ENCODE measurements around the gene JCAD. TPM values are rescaled to one million over a fixed set of nuclear protein-coding genes. Genes with fewer than 3 reads are reported as not detected.

The JCAD gene
- total and polyA plus RNA-seq, 2 experiments from 2014 or later, result 0.78 to 2.1 TPM

DNA sequence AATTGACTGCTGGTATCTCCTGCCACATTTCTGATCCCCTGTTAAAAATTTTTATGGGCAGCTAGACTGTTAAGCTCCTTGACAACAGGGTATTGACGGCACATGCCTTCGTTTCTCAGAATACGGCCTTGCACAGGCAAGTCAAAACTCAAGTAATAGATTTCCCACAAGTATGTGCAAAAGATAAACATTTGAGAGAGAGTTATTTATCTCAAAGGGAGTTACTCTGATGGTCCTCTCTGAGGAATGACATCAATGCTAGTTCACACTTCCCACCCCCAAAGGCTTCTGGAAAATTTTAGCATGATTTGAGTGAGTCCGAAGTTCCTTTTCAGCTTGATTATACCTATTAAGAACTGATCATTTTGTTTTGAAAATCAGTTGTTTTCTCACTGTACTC lies 71.9 kb downstream of the JCAD start:
- H3K27ac Mint-ChIP-seq, result no peak overlapping the region
- TF ChIP-seq ZNF331 (CRISPR knock-in tag; IDR thresholded peaks at IDR 0.05; ENCODE audit: low read depth) (no peak), EZH2 (IDR thresholded peaks at IDR 0.05; ENCODE audit: low read depth, unreplicated experiment) (no peak), POLR2AphosphoS5 (IDR thresholded peaks at IDR 0.05; ENCODE audit: low read depth) (no peak), STAT1 (IDR thresholded peaks at IDR 0.05; ENCODE audit: unreplicated experiment) (no peak), JUNB (IDR thresholded peaks at IDR 0.05; ENCODE audit: unreplicated experiment) (no peak), CREB1 (CRISPR knock-in tag; IDR thresholded peaks at IDR 0.05; ENCODE audit: low read depth) (no peak), NANOG (IDR thresholded peaks at IDR 0.05; ENCODE audit: borderline replicate concordance) (no peak), ZNF114 (CRISPR knock-in tag; IDR thresholded peaks at IDR 0.05) (no peak), EZH2phosphoT487 (IDR thresholded peaks at IDR 0.05; ENCODE audit: unreplicated experiment) (no peak)
- TF ChIP-seq, protein P1, sequence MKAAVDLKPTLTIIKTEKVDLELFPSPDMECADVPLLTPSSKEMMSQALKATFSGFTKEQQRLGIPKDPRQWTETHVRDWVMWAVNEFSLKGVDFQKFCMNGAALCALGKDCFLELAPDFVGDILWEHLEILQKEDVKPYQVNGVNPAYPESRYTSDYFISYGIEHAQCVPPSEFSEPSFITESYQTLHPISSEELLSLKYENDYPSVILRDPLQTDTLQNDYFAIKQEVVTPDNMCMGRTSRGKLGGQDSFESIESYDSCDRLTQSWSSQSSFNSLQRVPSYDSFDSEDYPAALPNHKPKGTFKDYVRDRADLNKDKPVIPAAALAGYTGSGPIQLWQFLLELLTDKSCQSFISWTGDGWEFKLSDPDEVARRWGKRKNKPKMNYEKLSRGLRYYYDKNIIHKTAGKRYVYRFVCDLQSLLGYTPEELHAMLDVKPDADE (IDR thresholded peaks at IDR 0.05), result no peak
- TF ChIP-seq, protein P2, sequence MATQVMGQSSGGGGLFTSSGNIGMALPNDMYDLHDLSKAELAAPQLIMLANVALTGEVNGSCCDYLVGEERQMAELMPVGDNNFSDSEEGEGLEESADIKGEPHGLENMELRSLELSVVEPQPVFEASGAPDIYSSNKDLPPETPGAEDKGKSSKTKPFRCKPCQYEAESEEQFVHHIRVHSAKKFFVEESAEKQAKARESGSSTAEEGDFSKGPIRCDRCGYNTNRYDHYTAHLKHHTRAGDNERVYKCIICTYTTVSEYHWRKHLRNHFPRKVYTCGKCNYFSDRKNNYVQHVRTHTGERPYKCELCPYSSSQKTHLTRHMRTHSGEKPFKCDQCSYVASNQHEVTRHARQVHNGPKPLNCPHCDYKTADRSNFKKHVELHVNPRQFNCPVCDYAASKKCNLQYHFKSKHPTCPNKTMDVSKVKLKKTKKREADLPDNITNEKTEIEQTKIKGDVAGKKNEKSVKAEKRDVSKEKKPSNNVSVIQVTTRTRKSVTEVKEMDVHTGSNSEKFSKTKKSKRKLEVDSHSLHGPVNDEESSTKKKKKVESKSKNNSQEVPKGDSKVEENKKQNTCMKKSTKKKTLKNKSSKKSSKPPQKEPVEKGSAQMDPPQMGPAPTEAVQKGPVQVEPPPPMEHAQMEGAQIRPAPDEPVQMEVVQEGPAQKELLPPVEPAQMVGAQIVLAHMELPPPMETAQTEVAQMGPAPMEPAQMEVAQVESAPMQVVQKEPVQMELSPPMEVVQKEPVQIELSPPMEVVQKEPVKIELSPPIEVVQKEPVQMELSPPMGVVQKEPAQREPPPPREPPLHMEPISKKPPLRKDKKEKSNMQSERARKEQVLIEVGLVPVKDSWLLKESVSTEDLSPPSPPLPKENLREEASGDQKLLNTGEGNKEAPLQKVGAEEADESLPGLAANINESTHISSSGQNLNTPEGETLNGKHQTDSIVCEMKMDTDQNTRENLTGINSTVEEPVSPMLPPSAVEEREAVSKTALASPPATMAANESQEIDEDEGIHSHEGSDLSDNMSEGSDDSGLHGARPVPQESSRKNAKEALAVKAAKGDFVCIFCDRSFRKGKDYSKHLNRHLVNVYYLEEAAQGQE (IDR thresholded peaks at IDR 0.05; ENCODE audit: unreplicated experiment), result no peak
- TF ChIP-seq, protein P3, sequence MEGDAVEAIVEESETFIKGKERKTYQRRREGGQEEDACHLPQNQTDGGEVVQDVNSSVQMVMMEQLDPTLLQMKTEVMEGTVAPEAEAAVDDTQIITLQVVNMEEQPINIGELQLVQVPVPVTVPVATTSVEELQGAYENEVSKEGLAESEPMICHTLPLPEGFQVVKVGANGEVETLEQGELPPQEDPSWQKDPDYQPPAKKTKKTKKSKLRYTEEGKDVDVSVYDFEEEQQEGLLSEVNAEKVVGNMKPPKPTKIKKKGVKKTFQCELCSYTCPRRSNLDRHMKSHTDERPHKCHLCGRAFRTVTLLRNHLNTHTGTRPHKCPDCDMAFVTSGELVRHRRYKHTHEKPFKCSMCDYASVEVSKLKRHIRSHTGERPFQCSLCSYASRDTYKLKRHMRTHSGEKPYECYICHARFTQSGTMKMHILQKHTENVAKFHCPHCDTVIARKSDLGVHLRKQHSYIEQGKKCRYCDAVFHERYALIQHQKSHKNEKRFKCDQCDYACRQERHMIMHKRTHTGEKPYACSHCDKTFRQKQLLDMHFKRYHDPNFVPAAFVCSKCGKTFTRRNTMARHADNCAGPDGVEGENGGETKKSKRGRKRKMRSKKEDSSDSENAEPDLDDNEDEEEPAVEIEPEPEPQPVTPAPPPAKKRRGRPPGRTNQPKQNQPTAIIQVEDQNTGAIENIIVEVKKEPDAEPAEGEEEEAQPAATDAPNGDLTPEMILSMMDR (conservative IDR thresholded peaks at IDR 0.05; ENCODE audit: low read depth in 2 of 2), result no peak
- TF ChIP-seq, protein P4, sequence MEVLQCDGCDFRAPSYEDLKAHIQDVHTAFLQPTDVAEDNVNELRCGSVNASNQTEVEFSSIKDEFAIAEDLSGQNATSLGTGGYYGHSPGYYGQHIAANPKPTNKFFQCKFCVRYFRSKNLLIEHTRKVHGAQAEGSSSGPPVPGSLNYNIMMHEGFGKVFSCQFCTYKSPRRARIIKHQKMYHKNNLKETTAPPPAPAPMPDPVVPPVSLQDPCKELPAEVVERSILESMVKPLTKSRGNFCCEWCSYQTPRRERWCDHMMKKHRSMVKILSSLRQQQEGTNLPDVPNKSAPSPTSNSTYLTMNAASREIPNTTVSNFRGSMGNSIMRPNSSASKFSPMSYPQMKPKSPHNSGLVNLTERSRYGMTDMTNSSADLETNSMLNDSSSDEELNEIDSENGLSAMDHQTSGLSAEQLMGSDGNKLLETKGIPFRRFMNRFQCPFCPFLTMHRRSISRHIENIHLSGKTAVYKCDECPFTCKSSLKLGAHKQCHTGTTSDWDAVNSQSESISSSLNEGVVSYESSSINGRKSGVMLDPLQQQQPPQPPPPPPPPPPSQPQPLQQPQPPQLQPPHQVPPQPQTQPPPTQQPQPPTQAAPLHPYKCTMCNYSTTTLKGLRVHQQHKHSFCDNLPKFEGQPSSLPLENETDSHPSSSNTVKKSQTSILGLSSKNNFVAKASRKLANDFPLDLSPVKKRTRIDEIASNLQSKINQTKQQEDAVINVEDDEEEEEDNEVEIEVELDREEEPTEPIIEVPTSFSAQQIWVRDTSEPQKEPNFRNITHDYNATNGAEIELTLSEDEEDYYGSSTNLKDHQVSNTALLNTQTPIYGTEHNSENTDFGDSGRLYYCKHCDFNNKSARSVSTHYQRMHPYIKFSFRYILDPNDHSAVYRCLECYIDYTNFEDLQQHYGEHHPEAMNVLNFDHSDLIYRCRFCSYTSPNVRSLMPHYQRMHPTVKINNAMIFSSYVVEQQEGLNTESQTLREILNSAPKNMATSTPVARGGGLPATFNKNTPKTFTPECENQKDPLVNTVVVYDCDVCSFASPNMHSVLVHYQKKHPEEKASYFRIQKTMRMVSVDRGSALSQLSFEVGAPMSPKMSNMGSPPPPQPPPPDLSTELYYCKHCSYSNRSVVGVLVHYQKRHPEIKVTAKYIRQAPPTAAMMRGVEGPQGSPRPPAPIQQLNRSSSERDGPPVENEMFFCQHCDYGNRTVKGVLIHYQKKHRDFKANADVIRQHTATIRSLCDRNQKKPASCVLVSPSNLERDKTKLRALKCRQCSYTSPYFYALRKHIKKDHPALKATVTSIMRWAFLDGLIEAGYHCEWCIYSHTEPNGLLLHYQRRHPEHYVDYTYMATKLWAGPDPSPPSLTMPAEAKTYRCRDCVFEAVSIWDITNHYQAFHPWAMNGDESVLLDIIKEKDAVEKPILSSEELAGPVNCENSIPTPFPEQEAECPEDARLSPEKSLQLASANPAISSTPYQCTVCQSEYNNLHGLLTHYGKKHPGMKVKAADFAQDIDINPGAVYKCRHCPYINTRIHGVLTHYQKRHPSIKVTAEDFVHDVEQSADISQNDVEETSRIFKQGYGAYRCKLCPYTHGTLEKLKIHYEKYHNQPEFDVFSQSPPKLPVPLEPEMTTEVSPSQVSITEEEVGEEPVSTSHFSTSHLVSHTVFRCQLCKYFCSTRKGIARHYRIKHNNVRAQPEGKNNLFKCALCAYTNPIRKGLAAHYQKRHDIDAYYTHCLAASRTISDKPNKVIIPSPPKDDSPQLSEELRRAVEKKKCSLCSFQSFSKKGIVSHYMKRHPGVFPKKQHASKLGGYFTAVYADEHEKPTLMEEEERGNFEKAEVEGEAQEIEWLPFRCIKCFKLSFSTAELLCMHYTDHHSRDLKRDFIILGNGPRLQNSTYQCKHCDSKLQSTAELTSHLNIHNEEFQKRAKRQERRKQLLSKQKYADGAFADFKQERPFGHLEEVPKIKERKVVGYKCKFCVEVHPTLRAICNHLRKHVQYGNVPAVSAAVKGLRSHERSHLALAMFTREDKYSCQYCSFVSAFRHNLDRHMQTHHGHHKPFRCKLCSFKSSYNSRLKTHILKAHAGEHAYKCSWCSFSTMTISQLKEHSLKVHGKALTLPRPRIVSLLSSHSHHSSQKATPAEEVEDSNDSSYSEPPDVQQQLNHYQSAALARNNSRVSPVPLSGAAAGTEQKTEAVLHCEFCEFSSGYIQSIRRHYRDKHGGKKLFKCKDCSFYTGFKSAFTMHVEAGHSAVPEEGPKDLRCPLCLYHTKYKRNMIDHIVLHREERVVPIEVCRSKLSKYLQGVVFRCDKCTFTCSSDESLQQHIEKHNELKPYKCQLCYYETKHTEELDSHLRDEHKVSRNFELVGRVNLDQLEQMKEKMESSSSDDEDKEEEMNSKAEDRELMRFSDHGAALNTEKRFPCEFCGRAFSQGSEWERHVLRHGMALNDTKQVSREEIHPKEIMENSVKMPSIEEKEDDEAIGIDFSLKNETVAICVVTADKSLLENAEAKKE (CRISPR knock-in tag; IDR thresholded peaks at IDR 0.05), result no peak
- peaks cover 4% of the 10 kb centered on the region; the same call in 1 of the 3 replicates for H3K4me1 Mint-ChIP-seq
- peaks cover 3% of the 10 kb centered on the region for H3K27me3 Mint-ChIP-seq (ENCODE audit: insufficient read depth, low read depth, poor library complexity)
- H3K9me3 Mint-ChIP-seq, result peaks cover 12% of the 10 kb centered on the region
- H3K4me1 ChIP-seq (ENCODE audit: insufficient read depth), result no peaks in the 10 kb centered on the region
- H3K9me2 ChIP-seq (ENCODE audit: insufficient read depth), result no peaks in the 10 kb centered on the region
- H3K27ac ChIP-seq (ENCODE audit: low read depth), result no peak overlapping the region
- H3K4me3 Mint-ChIP-seq, result no peak overlapping the region
- H3K4me3 ChIP-seq, result no peak overlapping the region
- H2AFZ ChIP-seq, result no peak overlapping the region
- no peaks in the 10 kb centered on the region for H3F3A ChIP-seq (replicated peaks; ENCODE audit: low read depth)
- H3K79me2 ChIP-seq (replicated peaks; ENCODE audit: insufficient read depth), result no peaks in the 10 kb centered on the region
- H3K27me3 ChIP-seq (ENCODE audit: insufficient read depth), result no peaks in the 10 kb centered on the region
- no peaks in the 10 kb centered on the region for H3K36me3 ChIP-seq (ENCODE audit: insufficient read depth)
- H3K36me3 Mint-ChIP-seq (ENCODE audit: low read depth), result peaks cover 3% of the 10 kb centered on the region; the same call in 2 of the 3 replicates
- H3K4me2 ChIP-seq, result no peak overlapping the region
- ATAC-seq, result no peak
- no peaks in the 10 kb centered on the region for H4K20me1 ChIP-seq (replicated peaks; ENCODE audit: insufficient read depth)
- DNase-seq (ENCODE audit: low spot score), result no peak

Measured in GM23338 (cell line).